Activated CD8-positive, alpha-beta T cell treated with anti-CD3 and anti-CD28 coated beads for 36 hours (primary cell): ENCODE data around the gene CLEC16A. TPM values are rescaled to one million over a fixed set of nuclear protein-coding genes. Genes with fewer than 3 reads are reported as not detected.
A peak's percentile ranks its signal among the peaks of the same experiment; 100 is the strongest.
"Not testable (repeated sequence)": the region's sequence is repeated elsewhere in the genome, so short reads cannot be mapped to it uniquely, and the experiment has no call there.

Experiments used
- ATAC-seq: fragments of 200-7000 bp; cut with Tn5 transposase; one replicate; pipeline ENCODE4 v1.10.0; 2021; ENCODE audit warnings: mild to moderate bottlenecking, moderate library complexity
- CTCF ChIA-PET: fragments of 350-600 bp; sonication (Branson Sonifier 250); formaldehyde crosslinking; loops from one replicate; lab custom pipeline; 2021; ENCODE audit warnings: antibody characterized with exemption; lab: Charles Lee
- POLR2A ChIA-PET: fragments of 350-600 bp; sonication (Branson Sonifier 250); formaldehyde crosslinking; loops from one replicate; lab custom pipeline; 2021; ENCODE audit warnings: antibody characterized with exemption; lab: Charles Lee
- DNase-seq: peaks from one replicate; pipeline ENCODE4 v3.0.0-alpha.2; 2020
- H3K27ac Mint-ChIP-seq: one replicate; pipeline ENCODE4 v1.8.0; 2021; ENCODE audit warnings: mild to moderate bottlenecking, mixed read lengths
- H3K27me3 Mint-ChIP-seq: one replicate; pipeline ENCODE4 v1.8.0; 2021; ENCODE audit warnings: mixed read lengths
- H3K36me3 Mint-ChIP-seq: one replicate; pipeline ENCODE4 v1.8.0; 2021; ENCODE audit warnings: low read depth, mixed read lengths
- H3K4me1 Mint-ChIP-seq: one replicate; pipeline ENCODE4 v1.8.0; 2021; ENCODE audit warnings: low read depth, mixed read lengths
- H3K4me3 Mint-ChIP-seq: one replicate; pipeline ENCODE4 v1.8.0; 2021; ENCODE audit warnings: mild to moderate bottlenecking, moderate library complexity, mixed read lengths
- H3K9me3 Mint-ChIP-seq: one replicate; pipeline ENCODE4 v1.8.0; 2021; ENCODE audit warnings: mixed read lengths
- intact Hi-C: fragments of 100-400 bp; cut with micrococcal nuclease; formaldehyde crosslinking; loops from one replicate; pipeline ENCODE4 v1.10.0; 2022
- total RNA-seq, 2 experiments: library from RNA; stranded (reverse); gene quantifications; one replicate each; pipeline ENCODE4 v1.2.3, GENCODE V29; 2021
- TF ChIP-seq, protein P1 (sequence below): fragments of 200-600 bp; IDR thresholded peaks from one replicate; pipeline ENCODE4 v1.8.0; 2022; ENCODE audit warnings: antibody characterized with exemption, mild to moderate bottlenecking

Gene CLEC16A
- total RNA-seq, 2 experiments from 2014 or later = 20.4 to 21.7 TPM

DNA sequence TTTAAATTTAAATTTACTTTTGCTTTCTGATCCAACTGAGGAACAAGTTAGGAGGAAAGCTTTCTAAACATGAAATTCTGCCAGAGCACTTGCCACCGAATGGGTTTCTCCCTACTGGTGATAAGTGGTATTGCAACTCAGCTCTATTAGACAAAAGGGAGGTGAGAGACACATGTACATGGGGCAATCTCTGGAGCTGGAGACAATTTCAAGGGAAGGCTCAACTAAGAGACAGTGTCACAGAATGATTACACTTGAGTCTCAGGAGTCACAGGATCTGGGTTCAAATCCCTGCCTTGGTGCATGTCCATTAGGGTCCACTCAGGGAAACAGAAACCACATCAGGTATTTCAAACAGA is 274.2 kb downstream of the CLEC16A start:
- Mint-ChIP-seq H3K27ac (no peak overlapping the region), H3K4me3 (no peak overlapping the region), H3K9me3 (peaks cover 32% of the 10 kb centered on the region), H3K36me3 (peaks cover 13% of the 10 kb centered on the region), H3K27me3 (no peaks in the 10 kb centered on the region), H3K4me1 (peaks cover 28% of the 10 kb centered on the region)
- ATAC-seq (no peak), DNase-seq (no peak)
- intact Hi-C loops = no loop called here
- TF ChIP-seq, protein P1, sequence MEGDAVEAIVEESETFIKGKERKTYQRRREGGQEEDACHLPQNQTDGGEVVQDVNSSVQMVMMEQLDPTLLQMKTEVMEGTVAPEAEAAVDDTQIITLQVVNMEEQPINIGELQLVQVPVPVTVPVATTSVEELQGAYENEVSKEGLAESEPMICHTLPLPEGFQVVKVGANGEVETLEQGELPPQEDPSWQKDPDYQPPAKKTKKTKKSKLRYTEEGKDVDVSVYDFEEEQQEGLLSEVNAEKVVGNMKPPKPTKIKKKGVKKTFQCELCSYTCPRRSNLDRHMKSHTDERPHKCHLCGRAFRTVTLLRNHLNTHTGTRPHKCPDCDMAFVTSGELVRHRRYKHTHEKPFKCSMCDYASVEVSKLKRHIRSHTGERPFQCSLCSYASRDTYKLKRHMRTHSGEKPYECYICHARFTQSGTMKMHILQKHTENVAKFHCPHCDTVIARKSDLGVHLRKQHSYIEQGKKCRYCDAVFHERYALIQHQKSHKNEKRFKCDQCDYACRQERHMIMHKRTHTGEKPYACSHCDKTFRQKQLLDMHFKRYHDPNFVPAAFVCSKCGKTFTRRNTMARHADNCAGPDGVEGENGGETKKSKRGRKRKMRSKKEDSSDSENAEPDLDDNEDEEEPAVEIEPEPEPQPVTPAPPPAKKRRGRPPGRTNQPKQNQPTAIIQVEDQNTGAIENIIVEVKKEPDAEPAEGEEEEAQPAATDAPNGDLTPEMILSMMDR = peak; percentile 98
- POLR2A ChIA-PET = interaction anchor here (0.7 to 1.5 kb wide), 8 partner anchors 9 to 135 kb away, joined by 3 to 8 read pairs (median 4); no protein-coding TSS in a partner anchor
- CTCF ChIA-PET = interaction anchor here (0.8 to 2.9 kb wide), 23 partner anchors 11 to 255 kb away, joined by 3 to 50 read pairs (median 4); partner anchors contain the start of gene SOCS1

DNA sequence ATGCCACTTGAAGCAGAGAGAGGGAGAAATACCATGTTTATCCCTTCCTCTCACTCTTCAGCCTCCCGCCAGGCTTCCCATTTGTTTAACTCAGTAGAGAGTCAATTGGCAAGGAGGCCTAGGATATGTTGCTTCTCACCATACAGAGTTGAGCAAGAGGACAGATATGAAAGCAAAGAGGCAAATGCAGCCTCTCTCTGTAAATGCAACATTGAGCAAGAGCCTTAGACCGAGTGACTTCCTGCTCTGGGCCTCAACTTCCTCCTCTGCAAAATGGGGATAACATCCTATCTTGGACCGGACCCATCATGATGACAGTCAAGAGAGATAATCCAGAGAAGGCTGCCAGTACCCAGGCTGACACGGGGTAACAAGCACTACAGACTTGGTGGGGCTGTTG is 274.8 kb downstream of the CLEC16A start:
- H3K36me3 Mint-ChIP-seq = peaks cover 13% of the 10 kb centered on the region
- DNase-seq = no peak
- H3K4me1 Mint-ChIP-seq = peaks cover 31% of the 10 kb centered on the region
- no peak overlapping the region for H3K27ac Mint-ChIP-seq
- CTCF ChIA-PET = interaction anchor here (1.0 to 2.9 kb wide), 13 partner anchors 12 to 167 kb away, joined by 3 to 50 read pairs (median 4); no protein-coding TSS in a partner anchor
- no peak for ATAC-seq
- no peak overlapping the region for H3K4me3 Mint-ChIP-seq
- H3K9me3 Mint-ChIP-seq = peaks cover 32% of the 10 kb centered on the region
- intact Hi-C loops = no loop called here
- TF ChIP-seq, protein P1 = no peak
- POLR2A ChIA-PET = interaction anchor here (1.3 to 1.7 kb wide), 3 partner anchors 14 to 36 kb away, joined by 4 to 6 read pairs (median 5); partner anchors contain the start of gene SOCS1
- no peaks in the 10 kb centered on the region for H3K27me3 Mint-ChIP-seq

DNA sequence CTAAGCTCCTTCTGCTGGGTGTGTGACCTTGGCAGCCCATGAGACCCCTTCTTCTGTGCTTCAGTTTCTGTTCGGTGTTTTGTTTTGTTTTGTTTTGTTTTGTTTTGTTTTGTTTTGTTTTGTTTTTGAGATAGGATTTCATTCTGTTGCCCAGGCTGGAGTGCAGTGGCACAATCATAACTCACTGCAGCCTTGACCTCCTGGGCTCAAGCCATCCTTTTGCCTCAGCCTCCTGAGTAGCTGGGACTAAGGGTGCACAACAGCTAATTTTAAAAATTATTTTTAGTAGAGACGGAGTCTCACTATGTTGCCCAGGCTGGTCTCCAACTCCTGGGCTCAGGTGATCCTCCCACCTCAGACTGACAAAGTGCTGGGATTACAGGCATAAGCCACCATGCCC is 276.1 kb downstream of the CLEC16A start:
- peaks cover 13% of the 10 kb centered on the region for H3K36me3 Mint-ChIP-seq
- H3K27ac Mint-ChIP-seq, H3K27me3 Mint-ChIP-seq, intact Hi-C loops, ATAC-seq, H3K4me3 Mint-ChIP-seq, DNase-seq: not testable (repeated sequence)
- peaks cover 42% of the 10 kb centered on the region for H3K4me1 Mint-ChIP-seq
- ChIA-PET CTCF (interaction anchor here (1.3 kb wide), 1 partner anchor 20 kb away, joined by 3 read pairs; no protein-coding TSS in a partner anchor), POLR2A (interaction anchor here (1.4 to 1.7 kb wide), 2 partner anchors 15 to 35 kb away, joined by 5 to 6 read pairs; partner anchors contain the start of gene SOCS1)
- H3K9me3 Mint-ChIP-seq = peaks cover 32% of the 10 kb centered on the region

DNA sequence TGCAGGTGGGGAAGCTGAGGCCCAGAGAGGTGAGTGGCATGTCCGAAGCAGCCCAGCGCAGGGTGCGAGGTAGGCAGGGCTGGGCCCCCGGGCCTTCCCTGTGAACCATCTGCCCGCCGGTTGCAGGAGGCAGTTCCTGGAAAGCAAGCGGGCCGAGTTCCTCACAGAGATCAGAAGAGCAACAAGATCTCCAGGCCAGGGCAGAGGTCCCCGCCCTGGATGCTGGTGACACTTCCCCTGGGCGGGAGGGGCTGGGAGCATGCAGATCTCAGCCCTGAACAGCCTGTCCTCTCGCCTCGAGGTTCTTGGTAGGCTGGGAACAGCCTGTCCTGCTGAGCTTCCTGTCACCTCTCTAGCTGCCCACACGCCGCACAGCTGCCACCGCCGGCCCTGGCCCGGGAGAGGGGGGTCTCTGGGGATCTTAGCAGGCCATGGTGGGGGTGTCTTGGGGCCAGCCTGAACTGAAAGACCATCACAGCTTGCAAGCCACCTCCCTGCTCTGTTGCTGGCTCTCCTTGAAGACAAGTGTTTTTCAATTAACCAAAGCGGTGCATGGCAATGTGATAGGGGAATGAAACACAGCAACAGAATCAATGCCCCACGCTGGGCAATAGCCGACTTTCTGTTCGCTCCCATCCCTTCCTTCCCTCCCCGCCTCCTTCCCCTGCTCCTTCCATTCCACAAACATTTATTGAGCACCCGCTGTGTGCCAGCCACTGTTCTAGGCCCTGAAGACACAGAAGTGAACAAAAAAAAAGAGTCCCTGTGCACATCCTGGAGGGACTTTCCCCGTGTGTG is 279.9 kb downstream of the CLEC16A start:
- peak overlapping the region; percentile 63 for H3K4me3 Mint-ChIP-seq
- H3K27me3 Mint-ChIP-seq = no peaks in the 10 kb centered on the region
- no peaks in the 10 kb centered on the region for H3K36me3 Mint-ChIP-seq
- peaks cover 55% of the 10 kb centered on the region for H3K4me1 Mint-ChIP-seq
- peak overlapping the region; percentile 98 for H3K27ac Mint-ChIP-seq
- ChIA-PET CTCF (interaction anchor here (1.0 to 3.5 kb wide), 16 partner anchors 9 to 276 kb away, joined by 3 to 21 read pairs (median 5); partner anchors contain the start of gene SOCS1), POLR2A (interaction anchor here (0.5 to 6.3 kb wide), 36 partner anchors 8 to 260 kb away, joined by 3 to 146 read pairs (median 4); partner anchors contain the start of gene SOCS1)
- intact Hi-C loops = loop anchor here (2.0 kb wide), 1 partner anchor 63 kb away; no protein-coding TSS in a partner anchor
- peak; percentile 91 for DNase-seq
- TF ChIP-seq, protein P1 = no peak
- ATAC-seq = peak; percentile 65
- peaks cover under 1% of the 10 kb centered on the region for H3K9me3 Mint-ChIP-seq

DNA sequence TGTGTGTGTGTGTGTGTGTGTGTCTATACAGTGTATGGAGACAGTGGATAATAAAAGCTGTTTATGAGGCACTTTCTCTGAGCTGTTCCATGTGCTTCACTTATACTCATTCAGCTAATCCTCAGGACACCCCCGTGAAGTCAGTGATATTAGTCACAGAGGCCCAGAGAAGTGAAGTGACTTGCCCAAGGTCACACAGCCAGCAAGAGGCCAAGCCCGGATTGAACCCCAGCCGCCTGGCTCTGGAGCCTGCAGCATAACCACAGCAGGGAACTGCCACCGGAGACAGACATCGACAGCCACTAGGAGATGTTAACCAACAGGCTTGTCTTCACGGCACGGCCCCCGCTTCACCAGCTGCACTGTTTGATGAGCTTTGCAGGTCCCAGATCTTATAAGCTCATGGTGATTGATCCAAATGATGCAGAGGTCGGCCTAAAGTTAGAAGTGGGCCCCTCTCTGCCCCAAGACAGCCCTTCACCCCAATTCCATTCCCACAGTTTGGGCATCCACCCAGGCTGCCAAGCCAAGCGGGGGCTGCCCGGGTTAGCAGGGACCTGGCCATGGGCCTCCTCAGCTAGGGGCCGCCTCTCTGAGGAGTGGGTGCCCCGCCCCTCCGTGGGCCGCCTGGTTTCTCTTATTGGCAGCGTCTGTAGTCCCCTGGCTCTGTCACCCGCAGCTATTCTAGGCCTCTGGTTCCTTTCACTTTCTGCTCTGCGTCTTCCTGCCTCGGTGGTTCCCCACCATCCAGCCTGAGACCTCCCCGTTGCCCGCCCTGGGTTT is 280.7 kb downstream of the CLEC16A start:
- Mint-ChIP-seq H3K27ac (peak overlapping the region; percentile 98), H3K4me1 (peaks cover 60% of the 10 kb centered on the region), H3K4me3 (peak overlapping the region; percentile 63), H3K27me3 (no peaks in the 10 kb centered on the region), H3K9me3 (no peaks in the 10 kb centered on the region), H3K36me3 (no peaks in the 10 kb centered on the region)
- TF ChIP-seq, protein P1 = no peak
- DNase-seq = peak; percentile 96
- CTCF ChIA-PET = interaction anchor here (0.9 to 3.5 kb wide), 16 partner anchors 8 to 277 kb away, joined by 3 to 21 read pairs (median 5); partner anchors contain the start of gene SOCS1
- intact Hi-C loops = loop anchor here (1.0 to 2.0 kb wide), 2 partner anchors 8 to 64 kb away; no protein-coding TSS in a partner anchor
- ATAC-seq = peak; percentile 77
- POLR2A ChIA-PET = interaction anchor here (0.5 to 6.3 kb wide), 37 partner anchors 9 to 261 kb away, joined by 3 to 146 read pairs (median 4); partner anchors contain the start of gene SOCS1
